Measurements from ENCODE around the gene HRH2.

- no peak for TF ChIP-seq POLR2A (IDR thresholded peaks at IDR 0.05; ENCODE audit: low read length)
- TF ChIP-seq GATA1 (IDR thresholded peaks at IDR 0.05; ENCODE audit: low read depth, low read length) = no peak
Measured at GRCh38 chr5:175681968-175682340, 24.1 kb downstream of the HRH2 start.
